Heart right ventricle (tissue), 16 donors: Measurements from ENCODE around the gene PTGFR. TPM values are rescaled to one million over a fixed set of nuclear protein-coding genes. Genes with fewer than 3 reads are reported as not detected.

Experiments
- ATAC-seq, 8 donors: fragments of 200-7000 bp; cut with Tn5 transposase; one replicate each; pipeline ENCODE4 v1.9.1; 2020; ENCODE audit warnings: mild to moderate bottlenecking in 8 of 8, moderate library complexity in 8 of 8, moderate number of reproducible peaks in 1 of 8
- DNase-seq, 2 donors: peaks; one replicate each; pipeline ENCODE4 v3.0.0-alpha.2; 2020
- H3K27ac ChIP-seq, 10 donors: fragments of 200-600 bp; sonication (generic) in 2 of 10; one replicate each; pipeline versions ENCODE4 v1.5.0 to v1.8.0; 2020 to 2022; ENCODE audit warnings: mild to moderate bottlenecking in 3 of 10
- H3K27me3 ChIP-seq, 7 donors: fragments of 200-600 bp; one replicate each; pipeline ENCODE4 v1.8.0; 2021 to 2022; ENCODE audit warnings: mild to moderate bottlenecking in 2 of 7
- H3K36me3 ChIP-seq, 9 donors: fragments of 200-600 bp; sonication (generic) in 1 of 9; one replicate each; pipeline versions ENCODE4 v1.5.0 to v1.8.0; 2020 to 2022; ENCODE audit warnings: mild to moderate bottlenecking in 2 of 9
- H3K4me1 ChIP-seq, 9 donors: fragments of 200-600 bp; sonication (generic) in 1 of 9; one replicate each; pipeline versions ENCODE4 v1.5.0 to v1.8.0; 2020 to 2022; ENCODE audit warnings: mild to moderate bottlenecking in 4 of 9
- H3K4me3 ChIP-seq, 10 donors: fragments of 200-600 bp; sonication (generic) in 2 of 10; one replicate each; pipeline versions ENCODE4 v1.5.0 to v1.8.0; 2020 to 2022; ENCODE audit warnings: mild to moderate bottlenecking in 7 of 10, moderate library complexity in 2 of 10
- H3K9me3 ChIP-seq, 11 donors: fragments of 200-600 bp in 10 of 11; sonication (generic) in 2 of 11; one replicate each; pipeline versions ENCODE4 v1.5.0 to v1.8.0; 2013 to 2022; ENCODE audit warnings: mild to moderate bottlenecking in 2 of 11, control low read depth in 1 of 11, moderate library complexity in 1 of 11
- WGBS, 2 donors: extraction: QIAGEN DNeasy Blood & Tissue Kit; methylation state at CpG; one replicate each; pipeline ENCODE4 v1.1.7; 2013; ENCODE audit warnings: inconsistent platforms in 1 of 2; 5-methylcytosine and 5-hydroxymethylcytosine counted together
- intact Hi-C, 10 donors: fragments of 100-400 bp; cut with DNase I; formaldehyde crosslinking; loops; one replicate each; pipeline versions ENCODE4 v1.11.1 to v1.14.2; 2022
- polyA plus RNA-seq, 2 donors: library from polyadenylated mRNA; stranded (reverse); fragments of 200-250 nt; gene quantifications; one replicate each; pipeline ENCODE4 v1.2.3, GENCODE V29; 2013
- total RNA-seq, 10 donors: library from RNA; stranded (reverse); fragmentation: NEBNext Ultra II Directional in 3 of 10; extraction: Animal tissue kit (Norgen Biotek cat#: 25700) in 3 of 10; gene quantifications; one replicate each; pipeline versions ENCODE4 v1.2.1 to v1.2.4, GENCODE V29; 2021 to 2023
- TF ChIP-seq, protein P1 (sequence below), 9 donors: fragments of 200-600 bp; sonication (generic) in 2 of 9; IDR thresholded peaks; one replicate each; pipeline versions ENCODE4 v1.5.0 to v1.8.0; 2021 to 2022; ENCODE audit warnings: antibody characterized with exemption in 9 of 9, mild to moderate bottlenecking in 5 of 9, moderate library complexity in 1 of 9
- donor health status: Arrhythmogenic right ventricular cardiomyopathy.
- donor health status: ischemic (EF 13 %, LVEDD 7.1; RV severe dilation, severe dysfunction).
- donor health status: healthy with polysubstance abuse.
- donor health status: DM: no; HTN: yes; CAD: no.
- donor health status: DM: no; HTN: no; CAD: no.
- donor health status: ischemic (EF 25% LVEDD 6.9; RV normal size, moderate dysfunction).
- donor health status: ischemic (EF 25% LVEDD 5.7; RV mildly dilated, moderate dysfunction).
- donor health status: healthy.
- donor health status: DM: yes; HTN: yes; CAD: no.
- donor health status: Ischemic cardiomyopathy.
- donor health status: ischemic (EF 35%, LVEDD 5.7; RV mildly dilated, moderate dysfunction).
- donor health status: nonischemic (EF 11% LVEDD 7.7; RV severe dilation, severe dysfunction).
- donor health status: DM: yes; HTN: yes; CAD: no.
- donor health status: PGD.
- donor health status: ischemic (EF 29% LVEDD 5.4; RV normal size, mild dysfunction).
- donor health status: nonischemic (EF 23%, LVEDD 6.1; RV moderate dilation, normal function).

Gene PTGFR
- total and polyA plus RNA-seq, 12 donors, result 0.12 to 1.1 (median 0.50) TPM

DNA sequence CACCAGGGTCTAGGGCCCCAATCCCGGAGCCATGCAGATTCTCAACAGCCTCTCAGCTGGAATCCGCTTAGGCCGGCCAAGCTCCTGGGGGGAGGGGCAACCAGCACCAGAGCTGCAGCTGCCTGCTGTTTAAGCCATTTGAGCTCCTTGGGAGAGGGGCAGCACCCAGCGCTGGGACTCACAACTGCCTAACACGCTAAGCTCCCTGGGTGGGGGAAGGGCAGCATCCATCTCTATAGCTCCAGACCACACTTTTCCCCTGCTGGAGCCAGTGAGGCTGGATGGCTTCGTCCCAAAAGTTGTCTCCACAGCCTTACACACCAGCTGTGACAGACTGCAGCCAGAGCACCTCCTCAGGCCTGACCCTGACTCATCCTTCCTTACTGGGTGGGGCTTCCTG is 6.9 kb upstream of the PTGFR start:
- no peak for DNase-seq
- ATAC-seq, result peak in 1 of 8 donors; percentile 37
- TF ChIP-seq, protein P1, sequence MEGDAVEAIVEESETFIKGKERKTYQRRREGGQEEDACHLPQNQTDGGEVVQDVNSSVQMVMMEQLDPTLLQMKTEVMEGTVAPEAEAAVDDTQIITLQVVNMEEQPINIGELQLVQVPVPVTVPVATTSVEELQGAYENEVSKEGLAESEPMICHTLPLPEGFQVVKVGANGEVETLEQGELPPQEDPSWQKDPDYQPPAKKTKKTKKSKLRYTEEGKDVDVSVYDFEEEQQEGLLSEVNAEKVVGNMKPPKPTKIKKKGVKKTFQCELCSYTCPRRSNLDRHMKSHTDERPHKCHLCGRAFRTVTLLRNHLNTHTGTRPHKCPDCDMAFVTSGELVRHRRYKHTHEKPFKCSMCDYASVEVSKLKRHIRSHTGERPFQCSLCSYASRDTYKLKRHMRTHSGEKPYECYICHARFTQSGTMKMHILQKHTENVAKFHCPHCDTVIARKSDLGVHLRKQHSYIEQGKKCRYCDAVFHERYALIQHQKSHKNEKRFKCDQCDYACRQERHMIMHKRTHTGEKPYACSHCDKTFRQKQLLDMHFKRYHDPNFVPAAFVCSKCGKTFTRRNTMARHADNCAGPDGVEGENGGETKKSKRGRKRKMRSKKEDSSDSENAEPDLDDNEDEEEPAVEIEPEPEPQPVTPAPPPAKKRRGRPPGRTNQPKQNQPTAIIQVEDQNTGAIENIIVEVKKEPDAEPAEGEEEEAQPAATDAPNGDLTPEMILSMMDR (IDR thresholded peaks at IDR 0.05), result no peak
- peaks cover 0 to 23% (median 6%) of the 10 kb centered on the region in 7 donors for H3K27me3 ChIP-seq
- intact Hi-C loops, result no loop called here
- WGBS, 2 donors, result 29 to 31% methylated on average over 6 of the region's 6 CpGs
- H3K27ac ChIP-seq, result no peak overlapping the region
- no peaks in the 10 kb centered on the region for H3K36me3 ChIP-seq
- H3K9me3 ChIP-seq, result peaks cover 0 to 15% (median 0%) of the 10 kb centered on the region in 11 donors
- H3K4me3 ChIP-seq, result no peak overlapping the region
- no peaks in the 10 kb centered on the region for H3K4me1 ChIP-seq

DNA sequence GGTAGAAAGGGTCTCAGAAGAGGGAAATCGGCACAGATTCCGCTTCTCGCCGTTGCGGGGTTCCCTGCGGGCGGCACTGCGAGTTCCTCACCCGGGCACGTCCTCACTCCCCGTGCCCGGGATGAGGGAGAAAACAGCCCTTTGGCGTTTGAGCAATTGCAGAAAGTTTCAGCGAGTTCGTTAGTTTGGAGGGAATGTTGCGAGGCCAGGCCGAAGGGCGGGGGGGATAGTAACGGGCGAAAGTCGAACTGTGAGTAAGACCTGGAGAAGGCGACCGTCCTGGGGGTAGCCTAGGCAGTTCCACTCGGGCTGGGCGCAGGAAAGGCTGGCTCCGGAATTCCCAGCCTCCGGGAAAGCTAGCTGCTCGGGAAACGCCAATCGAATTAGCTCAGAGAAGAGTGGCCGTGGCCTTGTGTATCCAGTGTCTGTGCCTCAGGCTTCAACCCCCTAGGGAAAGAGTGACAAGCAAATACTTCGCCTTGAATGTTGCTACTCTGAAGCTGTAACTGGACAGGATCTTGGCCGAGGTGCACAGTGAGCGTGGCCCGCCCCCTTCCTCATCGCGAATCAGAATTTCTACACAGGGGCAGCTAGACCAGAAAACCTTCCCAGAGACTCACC is 787 bp downstream of the PTGFR start:
- peak overlapping the region in 4 of 10 donors; percentile 22 to 67 (median 33) for H3K27ac ChIP-seq

DNA sequence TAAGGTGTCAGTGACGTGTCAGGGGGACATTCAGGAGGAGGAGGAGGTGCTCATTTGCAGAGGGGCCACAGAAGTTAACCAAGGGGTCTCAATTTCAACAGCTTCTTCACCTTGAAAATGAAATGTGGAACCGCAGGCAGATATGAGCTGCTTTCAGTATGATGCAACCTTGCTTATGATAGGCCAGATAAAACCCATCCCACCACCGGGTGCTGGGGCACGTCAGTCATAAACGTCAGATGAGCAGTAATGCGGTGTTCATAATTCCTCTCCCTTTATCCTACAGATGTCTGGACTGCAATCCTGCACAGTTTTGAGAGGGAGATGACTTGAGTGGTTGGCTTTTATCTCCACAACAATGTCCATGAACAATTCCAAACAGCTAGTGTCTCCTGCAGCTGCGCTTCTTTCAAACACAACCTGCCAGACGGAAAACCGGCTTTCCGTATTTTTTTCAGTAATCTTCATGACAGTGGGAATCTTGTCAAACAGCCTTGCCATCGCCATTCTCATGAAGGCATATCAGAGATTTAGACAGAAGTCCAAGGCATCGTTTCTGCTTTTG is 1.7 kb downstream of the PTGFR start:
- no peak for ATAC-seq
- TF ChIP-seq, protein P1 (IDR thresholded peaks at IDR 0.05), result no peak
- Histone ChIP-seq H3K9me3 (peaks cover 0 to 11% (median 0%) of the 10 kb centered on the region in 11 donors), H3K4me3 (peak overlapping the region in 3 of 10 donors; percentile 49 to 58 (median 53)), H3K27ac (no peak overlapping the region), H3K36me3 (no peaks in the 10 kb centered on the region), H3K27me3 (peaks cover 0 to 66% (median 42%) of the 10 kb centered on the region in 7 donors), H3K4me1 (peaks cover 0 to 14% (median 8%) of the 10 kb centered on the region in 9 donors)
- no peak for DNase-seq
- intact Hi-C loops, result no loop called here
- 81 to 82% methylated on average over 12 of the region's 12 CpGs for WGBS, 2 donors

More for the DNA sequence above, 787 bp downstream of the PTGFR start:
- TF ChIP-seq, protein P1 (IDR thresholded peaks at IDR 0.05), result no peak
- intact Hi-C loops, result no loop called here
- H3K4me3 ChIP-seq, result peak overlapping the region in 9 of 10 donors; percentile 27 to 58 (median 49)
- WGBS, 2 donors, result 2% methylated on average over 37 of the region's 37 CpGs
- H3K27me3 ChIP-seq, result peaks cover 0 to 66% (median 42%) of the 10 kb centered on the region in 7 donors
- H3K4me1 ChIP-seq, result peaks cover 0 to 14% (median 8%) of the 10 kb centered on the region in 9 donors
- no peaks in the 10 kb centered on the region for H3K36me3 ChIP-seq
- peak in 7 of 8 donors; percentile 24 to 72 (median 53) for ATAC-seq
- H3K9me3 ChIP-seq, result peaks cover 0 to 12% (median 0%) of the 10 kb centered on the region in 11 donors
- peak in 1 of 2 donors; percentile 6 for DNase-seq

DNA sequence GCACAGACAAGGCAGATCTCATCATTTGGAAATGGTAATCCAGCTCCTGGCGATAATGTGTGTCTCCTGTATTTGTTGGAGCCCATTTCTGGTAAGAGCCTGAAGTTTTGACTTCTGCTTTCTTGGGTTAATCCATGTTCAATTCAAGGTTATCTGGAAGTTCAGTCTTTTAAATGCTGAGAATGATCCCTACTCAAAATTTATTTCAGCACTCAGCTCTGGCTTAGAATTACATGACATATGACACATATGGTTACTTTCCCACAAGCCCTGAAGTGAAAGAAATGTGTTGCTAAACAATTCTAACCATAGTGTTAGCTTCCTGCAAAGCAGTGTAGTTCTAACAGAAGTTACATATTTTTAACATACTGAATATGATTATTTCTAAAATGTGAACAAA is 2.7 kb downstream of the PTGFR start:
- peaks cover 0 to 5% (median 0%) of the 10 kb centered on the region in 11 donors for H3K9me3 ChIP-seq
- peaks cover 0 to 61% (median 39%) of the 10 kb centered on the region in 7 donors for H3K27me3 ChIP-seq
- peak overlapping the region in 1 of 10 donors; percentile 4 for H3K4me3 ChIP-seq
- intact Hi-C loops, result no loop called here
- H3K27ac ChIP-seq, result no peak overlapping the region
- no peak for DNase-seq
- TF ChIP-seq, protein P1 (IDR thresholded peaks at IDR 0.05), result no peak
- no peaks in the 10 kb centered on the region for H3K36me3 ChIP-seq
- ATAC-seq, result no peak
- H3K4me1 ChIP-seq, result peaks cover 0 to 14% (median 8%) of the 10 kb centered on the region in 9 donors
- WGBS, 2 donors, result 83 to 95% methylated on average over 1 of the region's 1 CpG
